ENCODE data around the gene ARID1B.

The ARID1B gene

GRCh38 chr6:157128235-157128775, 351.1 kb downstream of the ARID1B start:
- TF ChIP-seq SIN3A (IDR thresholded peaks at IDR 0.05; ENCODE audit: borderline replicate concordance, insufficient read depth, low read length) (no peak), REST (IDR thresholded peaks at IDR 0.05; ENCODE audit: insufficient read depth in 1 of 2, low read depth in 2 of 2, low read length in 2 of 2) (no peak), TAF1 (IDR thresholded peaks at IDR 0.05; ENCODE audit: borderline replicate concordance, insufficient read depth, low read length) (no peak), FOXP2 (optimal IDR thresholded peaks at IDR 0.05; ENCODE audit: borderline replicate concordance, extremely low read depth, extremely low read length, insufficient read depth) (no peak), POLR2AphosphoS5 (IDR thresholded peaks at IDR 0.05; ENCODE audit: low read depth, low read length) (no peak)

GRCh38 chr6:157131250-157131649, 354.1 kb downstream of the ARID1B start:
- TF ChIP-seq POLR2AphosphoS5 (IDR thresholded peaks at IDR 0.05; ENCODE audit: low read depth, low read length) (no peak), FOXP2 (optimal IDR thresholded peaks at IDR 0.05; ENCODE audit: borderline replicate concordance, extremely low read depth, extremely low read length, insufficient read depth) (no peak), TAF1 (IDR thresholded peaks at IDR 0.05; ENCODE audit: borderline replicate concordance, insufficient read depth, low read length) (no peak)

- TF ChIP-seq SIN3A (IDR thresholded peaks at IDR 0.05; ENCODE audit: borderline replicate concordance, insufficient read depth, low read length), result no peak
- TF ChIP-seq FOXP2 (optimal IDR thresholded peaks at IDR 0.05; ENCODE audit: borderline replicate concordance, extremely low read depth, extremely low read length, insufficient read depth), result no peak
- TF ChIP-seq TAF1 (IDR thresholded peaks at IDR 0.05; ENCODE audit: borderline replicate concordance, insufficient read depth, low read length), result no peak
- no peak for TF ChIP-seq REST (IDR thresholded peaks at IDR 0.05; ENCODE audit: insufficient read depth in 1 of 2, low read depth in 2 of 2, low read length in 2 of 2)
- TF ChIP-seq POLR2AphosphoS5 (IDR thresholded peaks at IDR 0.05; ENCODE audit: low read depth, low read length), result no peak
Observed at GRCh38 chr6:157133856-157134255, 356.7 kb downstream of the ARID1B start.

- no peak for TF ChIP-seq REST (IDR thresholded peaks at IDR 0.05; ENCODE audit: insufficient read depth in 1 of 2, low read depth in 2 of 2, low read length in 2 of 2)
- TF ChIP-seq FOXP2 (optimal IDR thresholded peaks at IDR 0.05; ENCODE audit: borderline replicate concordance, extremely low read depth, extremely low read length, insufficient read depth), result no peak
- no peak for TF ChIP-seq POLR2AphosphoS5 (IDR thresholded peaks at IDR 0.05; ENCODE audit: low read depth, low read length)
- no peak for TF ChIP-seq TAF1 (IDR thresholded peaks at IDR 0.05; ENCODE audit: borderline replicate concordance, insufficient read depth, low read length)
- no peak for TF ChIP-seq SIN3A (IDR thresholded peaks at IDR 0.05; ENCODE audit: borderline replicate concordance, insufficient read depth, low read length)
Observed at GRCh38 chr6:157134402-157135047, 357.3 kb downstream of the ARID1B start.

GRCh38 chr6:157135691-157136090, 358.5 kb downstream of the ARID1B start:
- no peak for TF ChIP-seq FOXP2 (optimal IDR thresholded peaks at IDR 0.05; ENCODE audit: borderline replicate concordance, extremely low read depth, extremely low read length, insufficient read depth)
- TF ChIP-seq SIN3A (IDR thresholded peaks at IDR 0.05; ENCODE audit: borderline replicate concordance, insufficient read depth, low read length), result no peak
- no peak for TF ChIP-seq POLR2AphosphoS5 (IDR thresholded peaks at IDR 0.05; ENCODE audit: low read depth, low read length)
- TF ChIP-seq REST (IDR thresholded peaks at IDR 0.05; ENCODE audit: insufficient read depth in 1 of 2, low read depth in 2 of 2, low read length in 2 of 2), result no peak
- TF ChIP-seq TAF1 (IDR thresholded peaks at IDR 0.05; ENCODE audit: borderline replicate concordance, insufficient read depth, low read length), result no peak
